Keratinocyte (primary cell): Measurements from ENCODE around the gene ANKS1A. TPM values are rescaled to one million over a fixed set of nuclear protein-coding genes. Genes with fewer than 3 reads are reported as not detected.

ENCODE experiments used
- DNase-seq: peaks from one replicate; pipeline ENCODE4 v3.0.0-alpha.2; 2011; ENCODE audit warnings: low read depth, missing footprints, low spot score
- FAIRE-seq: peaks from 2 replicates; lab custom pipeline; 2011; peaks lifted over from hg19 to GRCh38; lab: Jason Lieb, UNC
- H2AFZ ChIP-seq: 2 replicates; pipeline ENCODE4 v1.6.0; 2012; ENCODE audit warnings: low read length, control low read depth, inconsistent platforms; ENCODE audit not compliant: control insufficient read depth
- H3K27ac ChIP-seq: 2 replicates; pipeline ENCODE4 v1.5.1; 2011; ENCODE audit warnings: low read length; ENCODE audit not compliant: control insufficient read depth, insufficient read depth
- H3K27me3 ChIP-seq: 3 replicates; pipeline ENCODE4 v1.6.0; 2011; ENCODE audit warnings: low read length; ENCODE audit not compliant: control insufficient read depth, insufficient read depth; ENCODE audit errors: extremely low read depth
- H3K36me3 ChIP-seq, 2 experiments: 2 replicates in 1 of 2; 3 replicates in 1 of 2; pipeline ENCODE4 v1.5.1; 2011; ENCODE audit warnings: low read length in 2 of 2, mild to moderate bottlenecking in 1 of 2; ENCODE audit not compliant: control insufficient read depth in 2 of 2, insufficient read depth in 2 of 2; ENCODE audit errors: extremely low read depth in 1 of 2
- H3K4me1 ChIP-seq: 3 replicates; pipeline ENCODE4 v1.5.1; 2011; ENCODE audit warnings: low read length; ENCODE audit not compliant: control insufficient read depth, insufficient read depth; ENCODE audit errors: extremely low read depth
- H3K4me2 ChIP-seq: 3 replicates; pipeline ENCODE4 v1.6.0; 2011; ENCODE audit warnings: low read depth, low read length; ENCODE audit not compliant: control insufficient read depth, insufficient read depth; ENCODE audit errors: extremely low read depth
- H3K4me3 ChIP-seq, 3 experiments: fragments of 200-600 bp in 1 of 3; sonication (generic) in 1 of 3; 2 replicates in 2 of 3; 3 replicates in 1 of 3; pipeline ENCODE4 v1.5.1; 2011 to 2016; ENCODE audit warnings: low read length in 3 of 3, mild to moderate bottlenecking in 3 of 3, control low read depth in 2 of 3, inconsistent platforms in 1 of 3, low read depth in 1 of 3, mixed read lengths in 1 of 3, mixed run types in 1 of 3, moderate library complexity in 1 of 3; ENCODE audit not compliant: control insufficient read depth in 2 of 3, insufficient read depth in 2 of 3; ENCODE audit errors: extremely low read depth in 1 of 3
- H3K79me2 ChIP-seq: 2 replicates; pipeline ENCODE4 v1.6.0; 2012; ENCODE audit warnings: low read length; ENCODE audit not compliant: control insufficient read depth, insufficient read depth
- H3K9ac ChIP-seq: 3 replicates; pipeline ENCODE4 v1.6.0; 2011; ENCODE audit warnings: low read length; ENCODE audit not compliant: control insufficient read depth, insufficient read depth; ENCODE audit errors: extremely low read depth
- H3K9me1 ChIP-seq: 3 replicates; pipeline ENCODE4 v1.6.0; 2011; ENCODE audit warnings: low read length; ENCODE audit not compliant: control insufficient read depth, insufficient read depth; ENCODE audit errors: extremely low read depth
- H3K9me3 ChIP-seq: 2 replicates; pipeline ENCODE4 v1.5.1; 2012; ENCODE audit warnings: low read depth, low read length; ENCODE audit not compliant: control insufficient read depth
- H4K20me1 ChIP-seq: 3 replicates; pipeline ENCODE4 v1.6.0; 2011; ENCODE audit warnings: low read length; ENCODE audit not compliant: control insufficient read depth, insufficient read depth; ENCODE audit errors: extremely low read depth
- CTCF ChIP-seq, 3 experiments: IDR thresholded peaks in 1 of 3; conservative IDR thresholded peaks in 1 of 3; optimal IDR thresholded peaks in 1 of 3; 2 replicates in 2 of 3; 3 replicates in 1 of 3; pipeline versions ENCODE3 to v1.5.1; 2011; ENCODE audit warnings: low read length in 3 of 3, mild to moderate bottlenecking in 3 of 3, moderate library complexity in 2 of 3, control low read depth in 1 of 3, inconsistent platforms in 1 of 3; ENCODE audit not compliant: insufficient read depth in 2 of 3; ENCODE audit errors: extremely low read depth in 1 of 3
- EZH2 ChIP-seq: IDR thresholded peaks from one replicate; pipeline ENCODE4 v1.6.1; 2012; ENCODE audit warnings: inconsistent platforms, mild to moderate bottlenecking, low read length, moderate library complexity
- dilution Hi-C: fragments of 300-500 bp; cut with MboI; formaldehyde crosslinking; loops from one replicate; pipeline ENCODE4 v1.7.0; 2020; ENCODE audit warnings: low sequenced_read_pairs; ENCODE audit not compliant: extremely low pct_ligation_motif_present
- polyA plus RNA-seq, 5 experiments: library from polyadenylated mRNA; depleted of rRNA in 3 of 5; stranded (reverse) in 3 of 5; stranded (forward) in 1 of 5; unstranded in 1 of 5; fragments of >200 nt; gene quantifications; 1 replicate in 1 of 5; 2 replicates in 3 of 5; 3 replicates in 1 of 5; pipeline versions ENCODE4 v1.2.1 to v1.2.3, GENCODE V29; 2011 to 2012; ENCODE audit warnings: missing spikeins in 2 of 5, low read depth in 1 of 5, low replicate concordance in 1 of 5

ANKS1A gene
- polyA plus RNA-seq, 1 donor (not counting 4 experiments of a cell fraction or from before 2014, with no cell fraction given): 8.6 TPM

DNA sequence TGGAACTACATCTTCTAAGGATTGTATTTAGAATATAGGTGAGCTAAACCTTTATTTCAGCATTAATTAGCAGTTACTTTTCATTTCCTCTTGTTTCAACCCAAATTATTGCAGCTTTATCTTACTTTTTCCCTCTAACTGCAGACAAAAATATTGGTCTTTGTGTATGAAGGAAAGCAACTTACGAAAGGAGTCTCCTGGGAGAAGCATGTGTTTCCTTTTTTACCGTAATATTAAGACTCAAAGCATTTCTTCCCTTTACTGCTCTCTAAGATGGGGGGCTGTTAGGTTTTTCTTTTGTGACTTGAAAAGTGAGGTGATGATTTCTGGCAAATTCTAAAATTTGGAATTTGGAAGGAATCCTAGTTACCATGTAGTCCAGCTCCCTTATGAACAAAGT lies 141.0 kb downstream of the ANKS1A start:
- H3K27ac ChIP-seq: no peak overlapping the region
- no peaks in the 10 kb centered on the region for H3K9me3 ChIP-seq
- FAIRE-seq: no peak
- peaks cover 2 to 3% of the 10 kb centered on the region in 2 experiments for H3K36me3 ChIP-seq
- no peak overlapping the region for H3K9ac ChIP-seq
- H2AFZ ChIP-seq: no peak overlapping the region
- H3K9me1 ChIP-seq: no peaks in the 10 kb centered on the region
- dilution Hi-C loops: no loop called here
- no peaks in the 10 kb centered on the region for H3K79me2 ChIP-seq
- H4K20me1 ChIP-seq: no peaks in the 10 kb centered on the region
- TF ChIP-seq EZH2: no peak
- no peak for TF ChIP-seq CTCF (optimal IDR thresholded peaks at IDR 0.05 in 1 of 3, IDR thresholded peaks at IDR 0.05 in 1 of 3, conservative IDR thresholded peaks at IDR 0.05 in 1 of 3; ENCODE audit: extremely low read depth in 1 of 3, insufficient read depth in 2 of 3, low read length in 3 of 3)
- H3K4me3 ChIP-seq: no peak overlapping the region
- H3K27me3 ChIP-seq: no peaks in the 10 kb centered on the region
- peaks cover 31% of the 10 kb centered on the region for H3K4me1 ChIP-seq
- no peak overlapping the region for H3K4me2 ChIP-seq
- no peak for DNase-seq

DNA sequence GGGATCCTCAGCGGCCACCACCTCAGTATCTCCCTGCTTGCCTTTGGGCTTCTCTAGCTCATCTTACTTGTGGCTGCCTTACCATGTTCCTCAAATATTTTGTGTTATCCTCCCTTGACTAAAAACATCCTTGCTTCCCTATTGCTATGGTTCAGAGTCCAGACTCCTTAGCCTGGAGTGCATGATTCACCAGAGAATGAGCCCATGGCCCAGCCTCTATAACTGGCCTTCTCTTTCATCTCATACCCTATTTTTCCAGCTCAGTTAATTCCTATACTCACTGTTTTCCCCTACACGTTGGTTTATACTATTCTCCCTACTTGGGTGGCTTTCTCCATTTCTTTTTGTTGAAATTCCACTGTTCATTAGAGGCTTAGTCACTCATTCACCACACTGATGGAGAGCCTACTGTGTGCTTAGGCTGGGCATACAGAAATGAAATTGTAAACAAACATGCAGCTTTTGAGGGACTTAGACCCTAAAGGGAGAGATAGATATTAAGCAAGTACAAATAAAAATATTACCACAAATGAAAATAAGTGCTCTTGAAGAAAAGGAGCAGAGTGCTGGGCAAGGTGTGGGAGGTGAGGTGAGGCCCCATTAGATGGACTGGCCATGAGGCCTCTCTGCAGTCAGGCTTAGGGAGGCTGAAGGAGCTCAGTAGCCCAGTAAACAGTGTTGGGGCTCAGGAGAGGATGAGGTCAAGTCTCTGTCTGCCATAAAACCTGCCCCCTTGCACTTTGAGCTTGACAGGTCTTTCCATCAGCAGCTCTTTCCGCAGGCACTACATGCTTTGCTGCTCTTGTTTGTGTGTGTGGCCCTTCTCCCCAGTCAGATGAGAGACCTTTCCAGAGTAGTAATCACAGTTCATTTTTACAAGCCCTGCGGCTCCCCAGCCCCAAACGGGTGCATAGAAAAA lies 142.8 kb downstream of the ANKS1A start:
- DNase-seq (no peak), FAIRE-seq (no peak)
- Histone ChIP-seq H3K27me3 (no peaks in the 10 kb centered on the region), H3K4me1 (peaks cover 21% of the 10 kb centered on the region), H3K27ac (no peak overlapping the region), H2AFZ (no peak overlapping the region), H3K9me3 (no peaks in the 10 kb centered on the region), H3K9me1 (no peaks in the 10 kb centered on the region), H3K4me2 (no peak overlapping the region), H3K36me3 (peaks cover 2 to 3% of the 10 kb centered on the region in 2 experiments), H4K20me1 (no peaks in the 10 kb centered on the region), H3K4me3 (no peak overlapping the region), H3K9ac (no peak overlapping the region), H3K79me2 (no peaks in the 10 kb centered on the region)
- dilution Hi-C loops: no loop called here
- TF ChIP-seq EZH2: no peak
- no peak for TF ChIP-seq CTCF (optimal IDR thresholded peaks at IDR 0.05 in 1 of 3, IDR thresholded peaks at IDR 0.05 in 1 of 3, conservative IDR thresholded peaks at IDR 0.05 in 1 of 3; ENCODE audit: extremely low read depth in 1 of 3, insufficient read depth in 2 of 3, low read length in 3 of 3)
